Panc1 (cell line): ENCODE data around the gene XYLT1. TPM values are rescaled to one million over a fixed set of nuclear protein-coding genes. Genes with fewer than 3 reads are reported as not detected.

ENCODE experiments used
- ATAC-seq: fragments of 200-7000 bp; cut with Tn5 transposase; 2 replicates; pipeline ENCODE4 v1.9.1; 2020; ENCODE audit warnings: mild to moderate bottlenecking, moderate library complexity
- BruUV-seq: library from RNA; stranded (reverse); fragments of 400-500 nt; replicated peaks from 2 replicates; lab custom pipeline; 2021; lab: Mats Ljungman, UMichigan
- CTCF ChIA-PET: fragments of 300-600 bp; sonication (Branson Sonifier 250); formaldehyde crosslinking; loops from one replicate; lab custom pipeline; 2022; ENCODE audit warnings: antibody characterized with exemption; lab: Charles Lee
- POLR2A ChIA-PET: fragments of 300-600 bp; sonication (Branson Sonifier 250); formaldehyde crosslinking; loops from one replicate; lab custom pipeline; 2022; ENCODE audit warnings: antibody characterized with exemption; lab: Charles Lee
- DNase-seq: peaks from one replicate; pipeline ENCODE4 v3.0.0-alpha.2; 2010; ENCODE audit warnings: low read depth, low spot score
- H3K27ac ChIP-seq: 2 replicates; pipeline ENCODE4 v1.5.1; 2011; ENCODE audit warnings: mild to moderate bottlenecking, low read length, inconsistent platforms
- H3K27me3 ChIP-seq: fragments of 200-500 bp; sonication (Bioruptor generic); 2 replicates; pipeline ENCODE4 v1.6.0; 2014; ENCODE audit warnings: low read length, inconsistent platforms; ENCODE audit not compliant: control insufficient read depth, insufficient read depth
- H3K36me3 ChIP-seq: fragments of 200-500 bp; sonication (Bioruptor generic); 2 replicates; pipeline ENCODE4 v1.5.1; 2014; ENCODE audit warnings: inconsistent platforms, mild to moderate bottlenecking, low read length, moderate library complexity; ENCODE audit not compliant: control insufficient read depth, insufficient read depth
- H3K4me1 ChIP-seq: 2 replicates; pipeline ENCODE4 v1.5.1; 2011; ENCODE audit warnings: inconsistent platforms, mild to moderate bottlenecking, low read length, moderate library complexity; ENCODE audit not compliant: control insufficient read depth, insufficient read depth
- H3K4me3 ChIP-seq, 2 experiments: 2 replicates each; pipeline ENCODE4 v1.5.1; 2011 to 2012; ENCODE audit warnings: low read depth in 2 of 2, low read length in 2 of 2, mild to moderate bottlenecking in 2 of 2, inconsistent platforms in 1 of 2, moderate library complexity in 1 of 2
- H3K9me3 ChIP-seq: fragments of 200-500 bp; sonication (Bioruptor generic); 2 replicates; pipeline ENCODE4 v1.5.1; 2014; ENCODE audit warnings: low read depth, mild to moderate bottlenecking, inconsistent platforms, low read length, moderate library complexity; ENCODE audit not compliant: control insufficient read depth, insufficient read depth
- CTCF ChIP-seq: fragments of 450-650 bp; IDR thresholded peaks from 2 replicates; pipeline ENCODE4 v1.5.1; 2017; ENCODE audit warnings: mild to moderate bottlenecking
- POLR2AphosphoS5 ChIP-seq: IDR thresholded peaks from 2 replicates; pipeline ENCODE4 v1.6.1; 2012; ENCODE audit warnings: mild to moderate bottlenecking, low read depth, low read length, moderate library complexity
- REST ChIP-seq, 2 experiments: IDR thresholded peaks; 2 replicates each; pipeline ENCODE4 v1.6.1; 2011 to 2012; ENCODE audit warnings: low read depth in 2 of 2, control low read depth in 1 of 2, low read length in 1 of 2, mild to moderate bottlenecking in 1 of 2, moderate library complexity in 1 of 2; ENCODE audit not compliant: insufficient read depth in 1 of 2
- SIN3A ChIP-seq: IDR thresholded peaks from 2 replicates; pipeline ENCODE4 v1.6.1; 2012; ENCODE audit warnings: low read depth, mild to moderate bottlenecking, low read length, moderate library complexity, borderline replicate concordance; ENCODE audit not compliant: insufficient read depth
- TCF7L2 ChIP-seq: IDR thresholded peaks from 2 replicates; pipeline ENCODE4 v1.6.1; 2011; ENCODE audit warnings: mild to moderate bottlenecking, low read depth, low read length, inconsistent platforms
- in situ Hi-C: cut with HindIII; loops from 2 replicates; pipeline ENCODE4 v1.10.0; 2016; ENCODE audit warnings: low sequenced_read_pairs, low pct_unique_long_range_greater_than_20kb
- intact Hi-C: fragments of 100-400 bp; cut with micrococcal nuclease; formaldehyde crosslinking; loops from one replicate; pipeline ENCODE4 v1.10.0; 2022; ENCODE audit not compliant: unreplicated experiment
- total RNA-seq: library from RNA; stranded (reverse); gene quantifications from one replicate; pipeline ENCODE4 v1.2.1, GENCODE V29; 2021; ENCODE audit not compliant: unreplicated experiment

Gene XYLT1
- total RNA-seq, 1 experiment from 2014 or later, result 0.62 TPM

GRCh38 chr16:17323171-17323570, 147.6 kb downstream of the XYLT1 start:
- POLR2A ChIA-PET, result no interaction called here

GRCh38 chr16:17321824-17322223, 148.9 kb downstream of the XYLT1 start:
- intact Hi-C loops, result no loop called here
- H3K36me3 ChIP-seq, result no peaks in the 10 kb centered on the region
- BruUV-seq, result no TSS peak
- POLR2A ChIA-PET, result no interaction called here
- no peaks in the 10 kb centered on the region for H3K4me1 ChIP-seq
- H3K4me3 ChIP-seq, result no peak overlapping the region
- H3K27me3 ChIP-seq, result peaks cover 6% of the 10 kb centered on the region; the same call in 1 of the 2 replicates
- no peak overlapping the region for H3K27ac ChIP-seq
- in situ Hi-C loops, result no loop called here
- CTCF ChIA-PET, result no interaction called here
- ATAC-seq, result no peak
- H3K9me3 ChIP-seq, result no peaks in the 10 kb centered on the region
- no peak for DNase-seq
- TF ChIP-seq TCF7L2, result no peak
- no peak for TF ChIP-seq SIN3A
- TF ChIP-seq CTCF, result no peak
- no peak for TF ChIP-seq REST (IDR thresholded peaks at IDR 0.05; ENCODE audit: insufficient read depth in 1 of 2, low read depth in 2 of 2, low read length in 1 of 2)
- TF ChIP-seq POLR2AphosphoS5, result no peak

More at GRCh38 chr16:17323171-17323570, 147.6 kb downstream of the XYLT1 start:
- no peaks in the 10 kb centered on the region for H3K36me3 ChIP-seq
- ATAC-seq (no peak), DNase-seq (no peak)
- intact Hi-C loops, result no loop called here
- TF ChIP-seq POLR2AphosphoS5 (no peak), SIN3A (no peak), REST (IDR thresholded peaks at IDR 0.05; ENCODE audit: insufficient read depth in 1 of 2, low read depth in 2 of 2, low read length in 1 of 2) (no peak), TCF7L2 (no peak), CTCF (no peak)
- in situ Hi-C loops, result no loop called here
- no peaks in the 10 kb centered on the region for H3K4me1 ChIP-seq
- H3K27ac ChIP-seq, result no peak overlapping the region
- no peaks in the 10 kb centered on the region for H3K9me3 ChIP-seq
- BruUV-seq, result no TSS peak
- peaks cover 6% of the 10 kb centered on the region; the same call in 1 of the 2 replicates for H3K27me3 ChIP-seq
- CTCF ChIA-PET, result no interaction called here
- H3K4me3 ChIP-seq, result no peak overlapping the region
